Measurements from ENCODE around the gene AWAT2.

- TF ChIP-seq CTCF (conservative IDR thresholded peaks at IDR 0.05; ENCODE audit: low read depth, low read length) = no peak
- TF ChIP-seq EZH2 (IDR thresholded peaks at IDR 0.05; ENCODE audit: borderline replicate concordance, low read depth, low read length, poor library complexity, severe bottlenecking) = no peak
These were observed 29.6 kb upstream of the AWAT2 start for GRCh38 chrX:70079297-70079696.
